HEK293T (cell line): Measurements from ENCODE around the gene COX10.

Source experiments
- ELF4 ChIP-seq: fragments of 450-650 bp; IDR thresholded peaks from 2 replicates; pipeline ENCODE4 v1.6.1; 2017; ENCODE audit warnings: antibody characterized with exemption
- FOXK2 ChIP-seq: fragments of 450-650 bp; IDR thresholded peaks from 2 replicates; pipeline ENCODE4 v1.6.1; 2016; ENCODE audit warnings: mild to moderate bottlenecking
- SUZ12 ChIP-seq: fragments of 450-650 bp; IDR thresholded peaks from 2 replicates; pipeline ENCODE4 v1.6.1; 2016; ENCODE audit warnings: mild to moderate bottlenecking
- TF ChIP-seq, protein P1 (sequence below): fragments of 450-650 bp; IDR thresholded peaks from 2 replicates; pipeline ENCODE4 v1.6.1; 2016

- TF ChIP-seq, protein P1, sequence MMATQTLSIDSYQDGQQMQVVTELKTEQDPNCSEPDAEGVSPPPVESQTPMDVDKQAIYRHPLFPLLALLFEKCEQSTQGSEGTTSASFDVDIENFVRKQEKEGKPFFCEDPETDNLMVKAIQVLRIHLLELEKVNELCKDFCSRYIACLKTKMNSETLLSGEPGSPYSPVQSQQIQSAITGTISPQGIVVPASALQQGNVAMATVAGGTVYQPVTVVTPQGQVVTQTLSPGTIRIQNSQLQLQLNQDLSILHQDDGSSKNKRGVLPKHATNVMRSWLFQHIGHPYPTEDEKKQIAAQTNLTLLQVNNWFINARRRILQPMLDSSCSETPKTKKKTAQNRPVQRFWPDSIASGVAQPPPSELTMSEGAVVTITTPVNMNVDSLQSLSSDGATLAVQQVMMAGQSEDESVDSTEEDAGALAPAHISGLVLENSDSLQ, result no peak
- no peak for TF ChIP-seq ELF4
- TF ChIP-seq SUZ12, result no peak
- TF ChIP-seq FOXK2, result no peak
These were observed 31.1 kb upstream of the COX10 start for GRCh38 chr17:14038206-14038605.
